SK-N-SH treated with all-trans-retinoic acid at 6 μM for 48 hours (cell line): ENCODE data around the gene ILK.

Source experiments
- GLIS3 ChIP-seq: fragments of 250-450 bp; sonication (Bioruptor Pico); IDR thresholded peaks from 2 replicates; pipeline ENCODE4 v1.5.0; 2020; ENCODE audit warnings: mild to moderate bottlenecking, moderate library complexity
- OSR1 ChIP-seq: fragments of 250-450 bp; sonication (Bioruptor Pico); IDR thresholded peaks from 2 replicates; pipeline ENCODE4 v1.8.0; 2022; ENCODE audit warnings: moderate library complexity, mild to moderate bottlenecking, inconsistent platforms
- RARB ChIP-seq: fragments of 250-450 bp; sonication (Bioruptor Pico); IDR thresholded peaks from 2 replicates; pipeline ENCODE4 v1.8.0; 2021; ENCODE audit warnings: mild to moderate bottlenecking, moderate library complexity
- SNAI2 ChIP-seq: fragments of 250-450 bp; sonication (Bioruptor Pico); IDR thresholded peaks from 2 replicates; pipeline ENCODE4 v1.5.0; 2020; ENCODE audit warnings: mild to moderate bottlenecking, moderate library complexity
- ZFP30 ChIP-seq: fragments of 450-650 bp; formaldehyde crosslinking; IDR thresholded peaks from 2 replicates; pipeline ENCODE4 v1.5.0; 2022; ENCODE audit warnings: mild to moderate bottlenecking, moderate library complexity
- TF ChIP-seq, protein P1 (sequence below): fragments of 250-450 bp; sonication (Bioruptor Pico); IDR thresholded peaks from 2 replicates; pipeline ENCODE4 v1.8.0; 2020; ENCODE audit warnings: mild to moderate bottlenecking, moderate library complexity, borderline replicate concordance
- TF ChIP-seq, protein P2 (sequence below): fragments of 250-450 bp; sonication (Bioruptor Pico); IDR thresholded peaks from 2 replicates; pipeline ENCODE4 v1.5.1; 2021; ENCODE audit warnings: mild to moderate bottlenecking, moderate library complexity

DNA sequence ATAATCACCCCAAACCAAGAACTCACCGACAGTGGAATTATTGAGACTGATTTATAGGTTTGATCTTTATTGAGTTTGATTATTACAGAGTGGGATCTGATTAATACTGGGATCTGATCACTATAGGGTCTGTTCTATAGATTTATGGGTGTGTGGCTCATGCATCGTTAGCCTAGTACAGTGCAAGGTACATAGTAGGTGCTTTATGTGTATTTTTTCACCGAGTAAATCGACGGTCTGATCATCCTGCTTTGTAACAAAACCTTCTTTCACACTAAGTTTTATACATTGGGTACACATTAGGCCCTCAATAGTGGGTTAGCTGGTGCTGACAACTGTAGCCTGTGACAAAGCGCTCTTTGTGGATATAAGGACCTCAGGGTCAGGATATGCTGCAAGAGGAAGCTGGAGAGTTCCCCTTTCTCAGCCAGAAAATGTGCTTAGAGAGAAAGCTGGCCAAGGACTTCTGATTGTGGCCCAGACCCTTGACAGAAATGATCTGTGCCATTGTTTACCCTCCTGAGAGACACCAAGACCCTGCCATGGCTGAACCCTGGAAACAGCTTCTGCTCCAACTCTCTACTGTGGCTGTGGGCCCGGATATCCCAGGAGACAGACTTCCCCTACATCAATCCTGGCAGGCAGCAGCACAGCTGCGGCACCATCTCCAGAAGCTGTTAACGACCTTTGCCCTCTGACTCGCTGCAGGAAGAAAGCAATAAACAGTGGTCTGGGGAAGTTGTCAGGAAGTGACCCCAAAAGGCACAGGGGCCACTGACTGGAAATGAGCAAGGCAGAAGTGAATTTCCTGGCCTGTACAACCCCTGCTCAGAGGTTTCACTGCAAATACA is 31.7 kb downstream of the ILK start:
- TF ChIP-seq SNAI2 (CRISPR knock-in tag) (no peak), OSR1 (CRISPR knock-in tag) (no peak), RARB (no peak), ZFP30 (CRISPR knock-in tag) (no peak), GLIS3 (CRISPR knock-in tag) (no peak)
- TF ChIP-seq, protein P1, sequence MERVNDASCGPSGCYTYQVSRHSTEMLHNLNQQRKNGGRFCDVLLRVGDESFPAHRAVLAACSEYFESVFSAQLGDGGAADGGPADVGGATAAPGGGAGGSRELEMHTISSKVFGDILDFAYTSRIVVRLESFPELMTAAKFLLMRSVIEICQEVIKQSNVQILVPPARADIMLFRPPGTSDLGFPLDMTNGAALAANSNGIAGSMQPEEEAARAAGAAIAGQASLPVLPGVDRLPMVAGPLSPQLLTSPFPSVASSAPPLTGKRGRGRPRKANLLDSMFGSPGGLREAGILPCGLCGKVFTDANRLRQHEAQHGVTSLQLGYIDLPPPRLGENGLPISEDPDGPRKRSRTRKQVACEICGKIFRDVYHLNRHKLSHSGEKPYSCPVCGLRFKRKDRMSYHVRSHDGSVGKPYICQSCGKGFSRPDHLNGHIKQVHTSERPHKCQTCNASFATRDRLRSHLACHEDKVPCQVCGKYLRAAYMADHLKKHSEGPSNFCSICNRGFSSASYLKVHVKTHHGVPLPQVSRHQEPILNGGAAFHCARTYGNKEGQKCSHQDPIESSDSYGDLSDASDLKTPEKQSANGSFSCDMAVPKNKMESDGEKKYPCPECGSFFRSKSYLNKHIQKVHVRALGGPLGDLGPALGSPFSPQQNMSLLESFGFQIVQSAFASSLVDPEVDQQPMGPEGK (CRISPR knock-in tag), result no peak
- TF ChIP-seq, protein P2, sequence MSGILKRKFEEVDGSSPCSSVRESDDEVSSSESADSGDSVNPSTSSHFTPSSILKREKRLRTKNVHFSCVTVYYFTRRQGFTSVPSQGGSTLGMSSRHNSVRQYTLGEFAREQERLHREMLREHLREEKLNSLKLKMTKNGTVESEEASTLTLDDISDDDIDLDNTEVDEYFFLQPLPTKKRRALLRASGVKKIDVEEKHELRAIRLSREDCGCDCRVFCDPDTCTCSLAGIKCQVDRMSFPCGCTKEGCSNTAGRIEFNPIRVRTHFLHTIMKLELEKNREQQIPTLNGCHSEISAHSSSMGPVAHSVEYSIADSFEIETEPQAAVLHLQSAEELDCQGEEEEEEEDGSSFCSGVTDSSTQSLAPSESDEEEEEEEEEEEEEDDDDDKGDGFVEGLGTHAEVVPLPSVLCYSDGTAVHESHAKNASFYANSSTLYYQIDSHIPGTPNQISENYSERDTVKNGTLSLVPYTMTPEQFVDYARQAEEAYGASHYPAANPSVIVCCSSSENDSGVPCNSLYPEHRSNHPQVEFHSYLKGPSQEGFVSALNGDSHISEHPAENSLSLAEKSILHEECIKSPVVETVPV (CRISPR knock-in tag), result no peak
